K562 (cell line): ENCODE data around the gene LBH. TPM values are rescaled to one million over a fixed set of nuclear protein-coding genes. Genes with fewer than 3 reads are reported as not detected.

Experiments
- ATAC-seq: fragments of 200-7000 bp; cut with Tn5 transposase; 3 replicates; pipeline ENCODE4 v1.9.1; 2020; ENCODE audit warnings: moderate library complexity
- BruUV-seq: library from RNA; stranded (reverse); fragments of 400-500 nt; replicated peaks from 2 replicates; lab custom pipeline; 2021; lab: Mats Ljungman, UMichigan
- CTCF ChIA-PET: fragments of 300-600 bp; formaldehyde crosslinking; extraction: SDS; loops from one replicate; lab custom pipeline; 2021; ENCODE audit warnings: low intra/inter-chr PET ratio; lab: Yijun Ruan, JAX
- POLR2A ChIA-PET: fragments of 300-600, 350-650 bp; sonication (Branson Sonifier 250); formaldehyde crosslinking; extraction: SDS; loops from one replicate; lab custom pipeline; 2021; ENCODE audit warnings: antibody characterized with exemption, inconsistent platforms; lab: Yijun Ruan, JAX
- DNase-seq, 4 experiments: peaks; one replicate each; pipeline versions ENCODE4 v3.0.0 to v3.0.0-alpha.2; 2011 to 2018; ENCODE audit warnings: low spot score in 3 of 4, mixed read lengths in 3 of 4; ENCODE audit errors: extremely low read depth in 1 of 4
- FAIRE-seq: peaks from 2 replicates; lab custom pipeline; 2011; peaks lifted over from hg19 to GRCh38; lab: Jason Lieb, UNC
- H2AFZ ChIP-seq: 2 replicates; pipeline ENCODE4 v1.6.0; 2011; ENCODE audit warnings: low read depth, low read length, control low read depth, inconsistent platforms
- H3K27ac ChIP-seq: fragments of 200-600 bp; 3 replicates; pipeline ENCODE4 v1.8.0; 2011; ENCODE audit warnings: low read depth, mild to moderate bottlenecking, control low read depth, inconsistent platforms, low read length, moderate library complexity, mixed read lengths; ENCODE audit errors: extremely low read depth
- H3K27me3 ChIP-seq, 2 experiments: fragments of 300-600 bp in 1 of 2; 2 replicates in 1 of 2; 3 replicates in 1 of 2; pipeline versions ENCODE4 v1.6.0 to v1.8.0; 2011; ENCODE audit warnings: inconsistent platforms in 2 of 2, low read length in 2 of 2, mild to moderate bottlenecking in 1 of 2, mixed read lengths in 1 of 2, moderate library complexity in 1 of 2; ENCODE audit not compliant: control insufficient read depth in 2 of 2, insufficient read depth in 2 of 2
- H3K36me3 ChIP-seq: fragments of 300-600 bp; 3 replicates; pipeline ENCODE4 v1.8.0; 2011; ENCODE audit warnings: mild to moderate bottlenecking, low read length, inconsistent platforms; ENCODE audit not compliant: control insufficient read depth, insufficient read depth
- H3K4me1 ChIP-seq, 2 experiments: fragments of 200-600 bp in 1 of 2; replicated peaks in 1 of 2; 2 replicates in 1 of 2; 3 replicates in 1 of 2; pipeline versions ENCODE4 v1.5.1 to v1.8.0; 2011; ENCODE audit warnings: inconsistent platforms in 2 of 2, low read length in 2 of 2, mild to moderate bottlenecking in 1 of 2, mixed read lengths in 1 of 2, moderate library complexity in 1 of 2; ENCODE audit not compliant: control insufficient read depth in 2 of 2, insufficient read depth in 2 of 2
- H3K4me2 ChIP-seq: 2 replicates; pipeline ENCODE4 v1.6.1; 2011; ENCODE audit warnings: low read length, control low read depth, inconsistent platforms, mixed read lengths; ENCODE audit not compliant: insufficient read depth
- H3K4me3 ChIP-seq: fragments of 200-600 bp; sonication (generic), shearing (Covaris generic); 2 replicates; pipeline ENCODE4 v1.5.1; 2016; ENCODE audit warnings: control low read depth, inconsistent platforms
- H3K79me2 ChIP-seq: fragments of 200-600 bp; 3 replicates; pipeline ENCODE4 v1.8.0; 2011; ENCODE audit warnings: low read length, inconsistent platforms; ENCODE audit not compliant: control insufficient read depth, insufficient read depth
- H3K9ac ChIP-seq, 2 experiments: 2 replicates each; pipeline versions ENCODE4 v1.6.0 to v1.6.1; 2011; ENCODE audit warnings: low read depth in 2 of 2, low read length in 2 of 2, control low read depth in 1 of 2, inconsistent platforms in 1 of 2, mild to moderate bottlenecking in 1 of 2, mixed read lengths in 1 of 2; ENCODE audit not compliant: insufficient read depth in 1 of 2
- H3K9me1 ChIP-seq: one replicate; pipeline ENCODE4 v1.6.0; 2011; ENCODE audit warnings: inconsistent platforms, mild to moderate bottlenecking, low read length, moderate library complexity; ENCODE audit not compliant: control insufficient read depth, insufficient read depth
- H3K9me3 ChIP-seq: replicated peaks from 2 replicates; pipeline ENCODE4 v1.5.1; 2011; ENCODE audit warnings: low read depth, low read length, inconsistent platforms; ENCODE audit not compliant: control insufficient read depth, insufficient read depth
- H4K20me1 ChIP-seq: replicated peaks from 2 replicates; pipeline ENCODE4 v1.6.1; 2011; ENCODE audit warnings: low read length, inconsistent platforms, mixed read lengths; ENCODE audit not compliant: control insufficient read depth, insufficient read depth
- CBFA2T3 ChIP-seq: fragments of 450-650 bp; IDR thresholded peaks from 2 replicates; pipeline ENCODE4 v1.6.1; 2017
- ID3 ChIP-seq, 2 experiments: fragments of 250-450 bp in 1 of 2; fragments of 450-650 bp in 1 of 2; sonication (Bioruptor Pico) in 1 of 2; IDR thresholded peaks; 2 replicates each; pipeline versions ENCODE4 v1.6.1 to v1.8.0; 2016 to 2021; ENCODE audit warnings: mild to moderate bottlenecking in 2 of 2, moderate library complexity in 2 of 2, missing compliant biosample characterization in 1 of 2, missing genetic modification characterization in 1 of 2
- KDM2B ChIP-seq: fragments of 250-450 bp; sonication (Bioruptor Pico); IDR thresholded peaks from 2 replicates; pipeline ENCODE4 v1.8.0; 2021; ENCODE audit warnings: mild to moderate bottlenecking, moderate library complexity
- WGBS: fragments of 100-300 bp; shearing (Covaris generic); methylation state at CpG from one replicate; pipeline ENCODE4 v1.1.6; 2016; ENCODE audit warnings: low coverage, mixed read lengths; ENCODE audit not compliant: insufficient coverage; ENCODE audit errors: missing lambda C conversion rate; 5-methylcytosine and 5-hydroxymethylcytosine counted together
- in situ Hi-C: fragments of 300-500 bp; cut with MboI; formaldehyde crosslinking; loops from 4 replicates; pipeline ENCODE4 v1.15.0; 2018; ENCODE audit warnings: inconsistent platforms, mixed read lengths
- intact Hi-C: fragments of 100-400 bp; cut with micrococcal nuclease; formaldehyde crosslinking; loops from 2 replicates; pipeline ENCODE4 v1.14.2; 2022
- polyA plus RNA-seq, 8 experiments: library from polyadenylated mRNA; depleted of rRNA in 4 of 8; stranded (reverse) in 5 of 8; unstranded in 3 of 8; fragments of >200 nt; fragmentation: Nextera tagmentation in 2 of 8; fragmentation: Illumina TruSeq in 1 of 8; extraction: Ambion mirVana in 2 of 8; extraction: Trizol in 1 of 8; gene quantifications; 2 replicates each; pipeline versions ENCODE4 v1.2.1 to v1.2.3, GENCODE V29; 2011 to 2014; ENCODE audit warnings: inconsistent platforms in 1 of 8, missing spikeins in 1 of 8
- total RNA-seq, 7 experiments: library from RNA; depleted of rRNA in 6 of 7; stranded (reverse); fragments of >200 nt in 6 of 7; fragmentation: Illumina TruSeq in 2 of 7; extraction: Trizol in 2 of 7; gene quantifications; 2 replicates each; pipeline versions ENCODE4 v1.2.1 to v1.2.3, GENCODE V29; 2011 to 2021; ENCODE audit warnings: low replicate concordance in 1 of 7
- TF ChIP-seq, protein P1 (sequence below): sonication (generic); formaldehyde crosslinking; IDR thresholded peaks from 2 replicates; pipeline ENCODE4 v1.8.1; 2022; ENCODE audit warnings: missing genetic modification reagents
- TF ChIP-seq, protein P2 (sequence below): fragments of 250-450 bp; sonication (Bioruptor Pico); IDR thresholded peaks from 2 replicates; pipeline ENCODE4 v1.8.0; 2022; ENCODE audit warnings: inconsistent platforms, mild to moderate bottlenecking, moderate library complexity, borderline replicate concordance

Gene LBH
- total and polyA plus RNA-seq, 9 of the 15 experiments (the other 6 are each of a cell fraction or from before 2014, with no cell fraction given) = 3.1 to 13.4 (median 7.4) TPM

DNA sequence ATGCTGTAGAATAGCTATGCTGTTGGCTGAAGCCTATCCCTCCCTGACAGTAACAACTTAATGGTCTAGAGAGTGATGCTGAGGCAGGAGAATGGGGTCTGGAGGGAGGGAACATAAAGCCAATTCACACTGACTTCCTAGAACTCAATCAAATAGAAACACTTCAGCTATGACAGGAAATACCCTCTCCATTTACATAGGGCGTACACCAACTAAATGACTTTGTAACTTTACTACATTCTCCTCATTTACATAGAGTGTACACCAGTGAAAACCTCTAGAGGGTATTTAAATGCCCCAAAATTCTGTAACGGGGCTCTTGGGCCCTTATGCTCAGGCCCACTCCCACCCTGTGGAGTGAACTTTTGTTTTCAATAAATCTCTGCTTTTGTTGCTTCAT lies 43.0 kb upstream of the LBH start:
- intact Hi-C loops (no loop called here), in situ Hi-C loops (no loop called here)
- Histone ChIP-seq H3K9me3 (no peaks in the 10 kb centered on the region), H3K79me2 (no peaks in the 10 kb centered on the region), H3K27ac (no peak overlapping the region), H3K9ac (no peak overlapping the region), H3K9me1 (no peaks in the 10 kb centered on the region), H3K36me3 (no peaks in the 10 kb centered on the region), H3K4me1 (peaks cover 26 to 30% of the 10 kb centered on the region in 2 experiments; a peak in 4 of 5 replicates), H3K4me2 (no peak overlapping the region), H4K20me1 (no peaks in the 10 kb centered on the region), H3K4me3 (no peak overlapping the region), H2AFZ (peak overlapping the region; percentile 61), H3K27me3 (no peaks in the 10 kb centered on the region)
- whole genome bisulfite sequencing = 33% methylated on average over 2 of the region's 2 CpGs
- DNase-seq = no peak
- no TSS peak for BruUV-seq
- POLR2A ChIA-PET = interaction anchor here (0.9 kb wide), 1 partner anchor 113 kb away, joined by 3 read pairs; no protein-coding TSS in a partner anchor
- TF ChIP-seq, protein P1, sequence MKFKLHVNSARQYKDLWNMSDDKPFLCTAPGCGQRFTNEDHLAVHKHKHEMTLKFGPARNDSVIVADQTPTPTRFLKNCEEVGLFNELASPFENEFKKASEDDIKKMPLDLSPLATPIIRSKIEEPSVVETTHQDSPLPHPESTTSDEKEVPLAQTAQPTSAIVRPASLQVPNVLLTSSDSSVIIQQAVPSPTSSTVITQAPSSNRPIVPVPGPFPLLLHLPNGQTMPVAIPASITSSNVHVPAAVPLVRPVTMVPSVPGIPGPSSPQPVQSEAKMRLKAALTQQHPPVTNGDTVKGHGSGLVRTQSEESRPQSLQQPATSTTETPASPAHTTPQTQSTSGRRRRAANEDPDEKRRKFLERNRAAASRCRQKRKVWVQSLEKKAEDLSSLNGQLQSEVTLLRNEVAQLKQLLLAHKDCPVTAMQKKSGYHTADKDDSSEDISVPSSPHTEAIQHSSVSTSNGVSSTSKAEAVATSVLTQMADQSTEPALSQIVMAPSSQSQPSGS (CRISPR knock-in tag) = no peak
- TF ChIP-seq, protein P2, sequence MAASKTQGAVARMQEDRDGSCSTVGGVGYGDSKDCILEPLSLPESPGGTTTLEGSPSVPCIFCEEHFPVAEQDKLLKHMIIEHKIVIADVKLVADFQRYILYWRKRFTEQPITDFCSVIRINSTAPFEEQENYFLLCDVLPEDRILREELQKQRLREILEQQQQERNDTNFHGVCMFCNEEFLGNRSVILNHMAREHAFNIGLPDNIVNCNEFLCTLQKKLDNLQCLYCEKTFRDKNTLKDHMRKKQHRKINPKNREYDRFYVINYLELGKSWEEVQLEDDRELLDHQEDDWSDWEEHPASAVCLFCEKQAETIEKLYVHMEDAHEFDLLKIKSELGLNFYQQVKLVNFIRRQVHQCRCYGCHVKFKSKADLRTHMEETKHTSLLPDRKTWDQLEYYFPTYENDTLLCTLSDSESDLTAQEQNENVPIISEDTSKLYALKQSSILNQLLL = no peak
- TF ChIP-seq CBFA2T3 (no peak), KDM2B (CRISPR knock-in tag) (no peak), ID3 (CRISPR knock-in tag; IDR thresholded peaks at IDR 0.05) (no peak), ID3 (tag; IDR thresholded peaks at IDR 0.05) (no peak)
- CTCF ChIA-PET = no interaction called here
- no peak for FAIRE-seq
- ATAC-seq = no peak
